Measurements from ENCODE around the gene ALDH3A1. TPM values are rescaled to one million over a fixed set of nuclear protein-coding genes. Genes with fewer than 3 reads are reported as not detected.

Gene ALDH3A1
- polyA plus RNA-seq, 3 donors: not detected

GRCh38 chr17:19729900-19730299, 18.2 kb downstream of the ALDH3A1 start:
- WGBS (ENCODE audit: insufficient coverage): 100% methylated on average over 3 of the region's 6 CpGs
- H3K9me3 ChIP-seq (replicated peaks in 1 of 2; ENCODE audit: control insufficient read depth in 1 of 2, insufficient read depth in 1 of 2, low read length in 2 of 2): no peaks in the 10 kb centered on the region
- H3K4me1 Mint-ChIP-seq: peaks cover 38% of the 10 kb centered on the region

GRCh38 chr17:19728084-19728495, 20.0 kb downstream of the ALDH3A1 start:
- no peak for TF ChIP-seq CTCF (IDR thresholded peaks at IDR 0.05)
- Histone ChIP-seq H3K27me3 (ENCODE audit: control insufficient read depth in 2 of 2, insufficient read depth in 2 of 2, low read length in 2 of 2) (no peaks in the 10 kb centered on the region), H3K36me3 (replicated peaks in 1 of 2; ENCODE audit: control insufficient read depth in 1 of 2, insufficient read depth in 2 of 2, low read length in 2 of 2) (no peaks in the 10 kb centered on the region), H4K20me1 (ENCODE audit: insufficient read depth, low read length) (no peaks in the 10 kb centered on the region), H3K79me2 (ENCODE audit: insufficient read depth, low read length) (no peaks in the 10 kb centered on the region), H3K4me1 (ENCODE audit: control insufficient read depth in 1 of 2, insufficient read depth in 2 of 2, low read length in 2 of 2) (peaks cover 38 to 44% of the 10 kb centered on the region in 2 donors), H3K27ac (ENCODE audit: low read depth in 1 of 2, low read length in 2 of 2) (peak overlapping the region in 1 of 2 donors; percentile 4), H3K4me3 (replicated peaks in 1 of 3; ENCODE audit: low read depth in 2 of 3, low read length in 3 of 3) (no peak overlapping the region), H3K9me3 (replicated peaks in 1 of 2; ENCODE audit: control insufficient read depth in 1 of 2, insufficient read depth in 1 of 2, low read length in 2 of 2) (no peaks in the 10 kb centered on the region), H2AFZ (ENCODE audit: insufficient read depth, low read depth, low read length, poor library complexity, severe bottlenecking) (peak overlapping the region; percentile 35), H3K4me2 (replicated peaks; ENCODE audit: extremely low read depth, low read length, poor library complexity, severe bottlenecking) (no peak overlapping the region), H3K9ac (ENCODE audit: insufficient read depth, low read length, poor library complexity, severe bottlenecking) (no peak overlapping the region)
- Mint-ChIP-seq H3K4me3 (no peak overlapping the region), H3K27ac (peak overlapping the region in 4 of 7 donors; percentile 16 to 68 (median 58)), H3K4me1 (peaks cover 48% of the 10 kb centered on the region), H3K36me3 (peaks cover 0 to 6% of the 10 kb centered on the region in 2 donors), H3K9me3 (peaks cover 0 to 2% (median 0%) of the 10 kb centered on the region in 7 donors), H3K27me3 (ENCODE audit: low read depth in 3 of 3) (no peaks in the 10 kb centered on the region)
- 28% methylated on average over 5 of the region's 7 CpGs for WGBS (ENCODE audit: insufficient coverage)
- peak; percentile 27 to 47 (median 29) for DNase-seq
- intact Hi-C loops (cut with micrococcal nuclease): loop anchor here (5.0 to 10.0 kb wide), 2 partner anchors 34 to 83 kb away; partner anchors contain the start of gene ALDH3A2 (in 1 of the 2)

More at GRCh38 chr17:19729900-19730299, 18.2 kb downstream of the ALDH3A1 start:
- no peak overlapping the region for H3K27ac Mint-ChIP-seq
- H3K4me3 ChIP-seq (replicated peaks in 1 of 3; ENCODE audit: low read depth in 2 of 3, low read length in 3 of 3): no peak overlapping the region
- H3K27ac ChIP-seq (ENCODE audit: low read depth in 1 of 2, low read length in 2 of 2): no peak overlapping the region
- no peak for DNase-seq
- H3K4me1 ChIP-seq (ENCODE audit: control insufficient read depth in 1 of 2, insufficient read depth in 2 of 2, low read length in 2 of 2): peaks cover 29 to 31% of the 10 kb centered on the region in 2 donors
- H4K20me1 ChIP-seq (ENCODE audit: insufficient read depth, low read length): no peaks in the 10 kb centered on the region
- no peak overlapping the region for H2AFZ ChIP-seq (ENCODE audit: insufficient read depth, low read depth, low read length, poor library complexity, severe bottlenecking)
- H3K36me3 ChIP-seq (replicated peaks in 1 of 2; ENCODE audit: control insufficient read depth in 1 of 2, insufficient read depth in 2 of 2, low read length in 2 of 2): no peaks in the 10 kb centered on the region
- peaks cover 0 to 6% of the 10 kb centered on the region in 2 donors for H3K36me3 Mint-ChIP-seq
- TF ChIP-seq CTCF (IDR thresholded peaks at IDR 0.05): no peak
- no peaks in the 10 kb centered on the region for H3K27me3 Mint-ChIP-seq (ENCODE audit: low read depth in 3 of 3)
- H3K9me3 Mint-ChIP-seq: peaks cover 0 to 2% (median 0%) of the 10 kb centered on the region in 7 donors
- no peak overlapping the region for H3K4me2 ChIP-seq (replicated peaks; ENCODE audit: extremely low read depth, low read length, poor library complexity, severe bottlenecking)
- intact Hi-C loops (cut with micrococcal nuclease): loop anchor here (5.0 to 10.0 kb wide), 2 partner anchors 32 to 85 kb away; partner anchors contain the start of gene ALDH3A2 (in 1 of the 2)
- no peaks in the 10 kb centered on the region for H3K27me3 ChIP-seq (ENCODE audit: control insufficient read depth in 2 of 2, insufficient read depth in 2 of 2, low read length in 2 of 2)
- no peak overlapping the region for H3K4me3 Mint-ChIP-seq
- H3K9ac ChIP-seq (ENCODE audit: insufficient read depth, low read length, poor library complexity, severe bottlenecking): no peak overlapping the region
- no peaks in the 10 kb centered on the region for H3K79me2 ChIP-seq (ENCODE audit: insufficient read depth, low read length)
